Neuron (in vitro differentiated cells): Measurements from ENCODE around the gene BLOC1S6.
A peak's percentile ranks its signal among the peaks of the same experiment; 100 is the strongest.

Experiments used
- H2AFZ ChIP-seq: one replicate; pipeline ENCODE4 v1.6.1; 2013; ENCODE audit warnings: low read depth, mild to moderate bottlenecking, inconsistent platforms, low read length, moderate library complexity
- H3K27me3 ChIP-seq: one replicate; pipeline ENCODE4 v1.6.1; 2013; ENCODE audit warnings: low read length; ENCODE audit not compliant: insufficient read depth
- H3K36me3 ChIP-seq: one replicate; pipeline ENCODE4 v1.6.1; 2013; ENCODE audit warnings: low read length; ENCODE audit not compliant: insufficient read depth
- H3K4me1 ChIP-seq: one replicate; pipeline ENCODE4 v1.6.1; 2013; ENCODE audit warnings: low read length; ENCODE audit not compliant: insufficient read depth
- H3K4me3 ChIP-seq: 2 replicates; pipeline ENCODE4 v1.5.1; 2013; ENCODE audit warnings: mild to moderate bottlenecking, low read length, moderate library complexity
- H3K9me3 ChIP-seq: one replicate; pipeline ENCODE4 v1.6.1; 2013; ENCODE audit warnings: low read length

Gene BLOC1S6

GRCh38 chr15:45604326-45604725 lies 17.1 kb downstream of the BLOC1S6 start:
- H3K4me1 ChIP-seq, result no peaks in the 10 kb centered on the region
- no peaks in the 10 kb centered on the region for H3K27me3 ChIP-seq
- H3K9me3 ChIP-seq, result no peaks in the 10 kb centered on the region
- no peak overlapping the region for H2AFZ ChIP-seq
- no peak overlapping the region for H3K4me3 ChIP-seq
- peaks cover 26% of the 10 kb centered on the region for H3K36me3 ChIP-seq

DNA sequence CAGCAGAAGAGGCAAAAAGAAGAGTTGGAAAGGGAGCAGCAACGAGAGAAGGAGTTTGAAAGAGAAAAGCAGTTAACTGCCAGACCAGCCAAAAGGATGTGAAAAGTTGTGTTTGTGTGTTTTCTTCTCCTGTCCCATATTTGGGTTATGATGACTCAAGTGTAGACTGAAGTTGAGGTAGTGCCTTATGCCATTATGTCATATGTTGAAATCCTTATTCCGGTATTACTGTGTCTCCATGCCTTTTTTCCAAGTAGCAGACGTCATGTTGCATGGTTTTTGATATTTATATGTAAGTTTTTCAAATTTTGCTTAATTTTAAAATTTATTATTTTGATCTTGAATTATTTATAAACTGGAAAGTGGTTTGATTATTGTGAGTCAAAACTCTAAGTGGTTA lies 19.2 kb downstream of the BLOC1S6 start:
- Histone ChIP-seq H3K36me3 (peaks cover 26% of the 10 kb centered on the region), H3K4me3 (no peak overlapping the region), H3K9me3 (no peaks in the 10 kb centered on the region), H3K4me1 (no peaks in the 10 kb centered on the region), H2AFZ (no peak overlapping the region), H3K27me3 (no peaks in the 10 kb centered on the region)

DNA sequence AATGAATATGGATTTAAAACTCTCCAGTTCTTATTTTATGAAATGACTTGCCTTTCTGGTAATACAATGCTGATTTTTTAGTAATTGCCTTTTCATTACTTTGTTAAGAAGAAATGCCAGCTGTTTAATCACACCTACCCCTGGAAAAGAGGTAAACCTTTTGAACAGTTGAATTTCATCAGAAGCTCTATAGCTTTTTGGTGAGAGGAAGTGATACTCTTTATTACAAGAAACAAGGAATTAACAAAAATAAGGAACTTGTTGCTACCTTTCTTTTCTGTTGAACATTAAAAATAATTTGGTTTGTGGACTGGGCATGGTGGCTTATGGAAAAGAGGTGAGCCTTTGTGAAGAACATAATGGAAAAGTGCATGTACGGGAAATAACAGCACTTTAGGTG lies 19.7 kb downstream of the BLOC1S6 start:
- Histone ChIP-seq H3K4me3 (no peak overlapping the region), H3K4me1 (no peaks in the 10 kb centered on the region), H3K27me3 (no peaks in the 10 kb centered on the region), H2AFZ (no peak overlapping the region), H3K36me3 (peaks cover 26% of the 10 kb centered on the region), H3K9me3 (no peaks in the 10 kb centered on the region)

DNA sequence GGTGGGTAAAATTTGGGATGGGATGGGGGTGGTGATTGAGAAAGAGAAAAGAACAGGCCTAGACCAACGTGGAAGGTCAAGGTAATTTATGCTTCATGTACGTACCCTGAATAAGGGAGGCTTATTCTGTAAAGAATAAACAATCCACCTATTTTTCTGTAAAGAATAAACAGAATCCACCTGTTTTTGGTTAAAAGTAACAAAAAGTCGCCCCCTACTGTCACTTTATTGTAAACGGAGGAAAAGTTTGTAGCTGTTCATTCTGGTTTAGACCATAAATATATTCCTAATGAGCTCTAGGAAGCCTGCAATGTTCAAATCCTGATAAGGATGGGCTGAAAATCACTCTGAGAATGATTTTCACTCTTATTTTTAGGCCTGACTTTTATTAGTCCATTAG lies 24.1 kb downstream of the BLOC1S6 start:
- H3K9me3 ChIP-seq, result no peaks in the 10 kb centered on the region
- H3K36me3 ChIP-seq, result peaks cover 15% of the 10 kb centered on the region
- no peaks in the 10 kb centered on the region for H3K27me3 ChIP-seq
- H2AFZ ChIP-seq, result no peak overlapping the region
- no peaks in the 10 kb centered on the region for H3K4me1 ChIP-seq
- no peak overlapping the region for H3K4me3 ChIP-seq

GRCh38 chr15:45612790-45613415 lies 25.7 kb downstream of the BLOC1S6 start:
- Histone ChIP-seq H3K36me3 (peaks cover 4% of the 10 kb centered on the region), H3K4me3 (no peak overlapping the region), H3K9me3 (no peaks in the 10 kb centered on the region), H2AFZ (no peak overlapping the region), H3K4me1 (no peaks in the 10 kb centered on the region), H3K27me3 (no peaks in the 10 kb centered on the region)

- H3K27me3 ChIP-seq, result no peaks in the 10 kb centered on the region
- no peak overlapping the region for H2AFZ ChIP-seq
- H3K36me3 ChIP-seq, result no peaks in the 10 kb centered on the region
- no peaks in the 10 kb centered on the region for H3K9me3 ChIP-seq
- no peak overlapping the region for H3K4me3 ChIP-seq
- no peaks in the 10 kb centered on the region for H3K4me1 ChIP-seq
Observed at GRCh38 chr15:45616901-45617323, 29.7 kb downstream of the BLOC1S6 start.

DNA sequence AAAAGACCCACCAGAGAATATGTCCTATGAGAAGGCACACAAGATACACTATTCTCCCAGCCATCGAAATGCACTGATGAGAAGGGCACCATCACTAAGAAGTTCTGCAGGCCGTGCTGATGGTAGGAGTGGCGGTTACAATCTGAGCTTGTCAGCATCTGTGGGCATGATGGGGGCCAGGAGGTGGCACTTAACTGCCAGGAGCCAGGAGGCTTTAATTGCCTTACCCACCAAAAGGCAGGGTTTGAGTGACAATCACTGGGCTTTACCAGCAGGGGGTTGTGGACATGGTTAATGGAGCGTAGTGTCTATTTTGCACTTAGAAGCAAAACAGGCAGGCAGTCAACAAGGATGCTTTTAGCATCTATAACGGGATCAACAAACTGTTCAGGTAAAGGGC lies 31.6 kb downstream of the BLOC1S6 start:
- H3K4me3 ChIP-seq, result no peak overlapping the region
- H3K4me1 ChIP-seq, result no peaks in the 10 kb centered on the region
- H3K27me3 ChIP-seq, result no peaks in the 10 kb centered on the region
- H3K36me3 ChIP-seq, result no peaks in the 10 kb centered on the region
- H3K9me3 ChIP-seq, result no peaks in the 10 kb centered on the region
- H2AFZ ChIP-seq, result no peak overlapping the region

DNA sequence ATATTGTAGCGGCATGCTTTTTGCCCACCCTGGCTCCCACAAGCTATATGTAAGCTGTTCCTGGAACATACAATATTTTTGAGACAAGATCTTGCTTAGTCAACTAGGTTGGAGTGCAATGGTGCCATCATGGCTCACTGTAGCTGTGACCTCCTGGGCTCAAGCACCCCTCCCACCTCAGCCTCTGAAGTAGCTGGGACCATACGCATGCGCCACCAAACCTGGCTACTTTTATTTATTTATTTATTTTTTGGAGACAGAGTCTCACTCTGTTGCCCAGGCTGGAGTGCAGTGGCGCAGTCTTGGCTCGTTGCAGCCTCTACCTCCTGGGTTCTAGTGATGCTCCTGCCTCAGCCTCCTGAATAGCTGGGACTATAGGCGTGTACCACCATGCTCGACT lies 41.0 kb downstream of the BLOC1S6 start:
- H3K27me3 ChIP-seq, result peaks cover 6% of the 10 kb centered on the region
- H2AFZ ChIP-seq, result no peak overlapping the region
- H3K4me3 ChIP-seq, result no peak overlapping the region

GRCh38 chr15:45630917-45631691 lies 43.9 kb downstream of the BLOC1S6 start:
- Histone ChIP-seq H3K4me3 (no peak overlapping the region), H3K4me1 (peaks cover 9% of the 10 kb centered on the region), H3K27me3 (peaks cover 23% of the 10 kb centered on the region), H3K36me3 (no peaks in the 10 kb centered on the region), H2AFZ (no peak overlapping the region), H3K9me3 (peaks cover 2% of the 10 kb centered on the region)

More for the DNA sequence above, 41.0 kb downstream of the BLOC1S6 start:
- Histone ChIP-seq H3K9me3 (peaks cover 2% of the 10 kb centered on the region), H3K36me3 (no peaks in the 10 kb centered on the region), H3K4me1 (no peaks in the 10 kb centered on the region)

DNA sequence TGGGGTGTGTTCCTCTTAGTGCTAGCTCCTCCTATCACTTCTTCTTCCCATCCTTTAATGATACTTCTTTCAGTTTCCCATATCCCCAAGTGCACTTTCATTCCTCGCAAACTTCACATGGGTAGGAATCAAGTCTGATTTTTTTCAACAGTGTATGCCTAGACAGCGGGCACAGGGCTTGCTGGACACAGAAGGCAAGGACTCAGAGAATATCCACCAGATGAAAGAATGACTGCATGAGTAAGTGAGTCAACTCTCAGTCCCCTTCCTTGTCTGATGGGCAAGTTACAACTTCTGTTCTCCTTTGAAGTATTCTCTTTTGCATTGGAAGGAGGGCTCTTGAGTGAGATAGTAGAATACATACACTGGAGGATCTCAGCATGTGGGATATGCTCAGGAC lies 44.6 kb downstream of the BLOC1S6 start:
- no peaks in the 10 kb centered on the region for H3K36me3 ChIP-seq
- peaks cover 28% of the 10 kb centered on the region for H3K27me3 ChIP-seq
- no peak overlapping the region for H3K4me3 ChIP-seq
- H2AFZ ChIP-seq, result no peak overlapping the region
- H3K9me3 ChIP-seq, result peaks cover 2% of the 10 kb centered on the region
- H3K4me1 ChIP-seq, result peaks cover 9% of the 10 kb centered on the region

DNA sequence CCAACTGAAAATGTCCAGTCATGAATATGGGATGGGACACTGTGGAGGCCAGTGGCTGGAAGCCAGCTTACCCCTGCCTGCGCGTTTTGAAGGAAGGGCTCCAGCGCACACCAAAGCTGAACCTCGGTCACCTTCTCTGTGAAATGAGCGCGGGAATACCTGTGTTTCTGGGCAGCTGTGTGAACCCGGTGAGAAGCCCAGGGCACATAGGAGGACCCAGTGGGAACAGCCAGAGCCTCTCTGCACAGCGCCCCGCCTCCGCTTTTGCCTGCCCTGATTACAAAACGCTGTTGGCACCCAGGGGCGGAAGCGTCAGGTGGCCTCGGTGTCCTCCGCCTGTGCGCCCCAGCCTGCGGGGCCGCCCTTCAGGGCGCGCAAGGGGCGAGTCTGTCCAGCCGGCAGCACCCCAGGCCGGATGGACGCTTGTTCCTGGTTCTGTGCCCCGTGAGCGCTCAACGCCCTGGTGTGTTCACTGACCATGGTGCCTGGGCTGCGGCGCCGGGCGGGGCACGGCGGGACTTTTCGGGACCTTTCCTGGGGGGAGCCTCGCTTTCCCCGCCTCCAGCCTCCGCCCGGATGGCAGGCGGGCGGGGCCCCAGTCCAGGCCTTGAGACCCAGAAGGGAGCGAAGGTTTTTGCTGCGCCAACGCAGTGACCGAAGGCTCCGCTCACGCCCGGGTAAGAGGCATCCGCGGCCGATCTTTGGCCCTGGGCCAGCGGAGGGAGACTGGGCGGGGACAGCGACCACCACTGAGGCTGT lies 47.4 kb downstream of the BLOC1S6 start, which contains the start of gene SQOR:
TSS of gene SQOR (plus strand) at position 598 of the 759 bp plus-strand sequence. CDS start 23,895 bp downstream, outside the sequence.
- Histone ChIP-seq H3K36me3 (no peaks in the 10 kb centered on the region), H2AFZ (peak within 1 kb of the TSS; percentile 64), H3K9me3 (no peaks in the 10 kb centered on the region), H3K4me3 (peak within 1 kb of the TSS; percentile 49), H3K4me1 (peaks cover 9% of the 10 kb centered on the region), H3K27me3 (peaks cover 32% of the 10 kb centered on the region)

GRCh38 chr15:45635191-45635638 lies 48.0 kb downstream of the BLOC1S6 start:
- Histone ChIP-seq H3K4me1 (peaks cover 9% of the 10 kb centered on the region), H3K27me3 (peaks cover 32% of the 10 kb centered on the region), H3K4me3 (peak overlapping the region; percentile 49), H3K36me3 (no peaks in the 10 kb centered on the region), H2AFZ (peak overlapping the region; percentile 64), H3K9me3 (no peaks in the 10 kb centered on the region)

DNA sequence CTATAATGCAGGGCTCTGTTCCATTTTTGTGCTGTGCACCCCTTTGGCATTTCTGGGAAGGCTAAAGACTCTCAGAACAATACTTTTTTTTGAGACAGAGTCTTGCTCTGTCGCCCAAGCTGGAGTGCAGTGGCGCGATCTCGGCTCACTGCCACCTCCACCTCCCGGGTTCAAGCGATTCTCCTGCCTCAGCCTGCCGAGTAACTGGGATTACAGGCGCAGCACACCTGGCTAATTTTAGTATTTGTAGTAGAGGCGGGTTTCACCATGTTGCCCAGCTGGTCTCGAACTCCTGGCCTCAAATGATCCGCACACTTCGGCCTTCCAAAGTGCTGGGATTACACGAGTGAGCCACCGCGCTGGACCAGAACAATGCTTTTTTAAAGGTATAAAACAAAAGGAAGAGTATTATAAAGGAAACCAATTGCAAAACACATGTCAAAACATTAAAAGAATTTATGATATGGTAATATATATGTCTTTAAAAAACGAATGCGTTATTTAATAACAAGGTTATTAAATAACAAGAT lies 48.6 kb downstream of the BLOC1S6 start:
- H3K4me1 ChIP-seq, result peaks cover 9% of the 10 kb centered on the region
- H3K36me3 ChIP-seq, result no peaks in the 10 kb centered on the region
- peaks cover 28% of the 10 kb centered on the region for H3K27me3 ChIP-seq
- H3K4me3 ChIP-seq, result peak overlapping the region; percentile 49
- H3K9me3 ChIP-seq, result no peaks in the 10 kb centered on the region
- H2AFZ ChIP-seq, result no peak overlapping the region
